D721Med (cell line): Measurements from ENCODE around the gene SHISA5.
"Not testable (repeated sequence)": the region's sequence is repeated elsewhere in the genome, so short reads cannot be mapped to it uniquely, and the experiment has no call there.

ENCODE experiments used
- DNase-seq: peaks from one replicate; pipeline ENCODE4 v3.0.0; 2011; ENCODE audit warnings: low spot score; ENCODE audit not compliant: insufficient read length
- FAIRE-seq: peaks from 2 replicates; lab custom pipeline; 2011; peaks lifted over from hg19 to GRCh38; lab: Jason Lieb, UNC
- TF ChIP-seq, protein P1 (sequence below): IDR thresholded peaks from 2 replicates; pipeline ENCODE4 v1.5.1; 2012; ENCODE audit warnings: mild to moderate bottlenecking, control low read depth; ENCODE audit not compliant: insufficient read depth; ENCODE audit errors: missing control alignments

SHISA5 gene

DNA sequence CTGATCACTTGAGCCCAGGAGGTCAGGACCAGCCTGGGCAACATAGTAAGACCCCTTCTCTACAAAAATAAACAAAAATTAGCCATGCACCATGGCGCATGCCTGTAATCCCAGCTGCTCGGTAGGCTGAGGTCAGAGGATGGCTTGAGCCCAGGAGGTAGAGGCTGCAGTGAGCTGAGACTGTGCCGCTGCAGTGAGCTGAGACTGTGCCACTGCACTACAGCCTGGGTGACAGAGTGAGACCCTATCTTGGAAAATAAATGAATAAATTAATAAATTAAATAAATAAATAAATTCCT is 10.8 kb downstream of the SHISA5 start:
- TF ChIP-seq, protein P1, sequence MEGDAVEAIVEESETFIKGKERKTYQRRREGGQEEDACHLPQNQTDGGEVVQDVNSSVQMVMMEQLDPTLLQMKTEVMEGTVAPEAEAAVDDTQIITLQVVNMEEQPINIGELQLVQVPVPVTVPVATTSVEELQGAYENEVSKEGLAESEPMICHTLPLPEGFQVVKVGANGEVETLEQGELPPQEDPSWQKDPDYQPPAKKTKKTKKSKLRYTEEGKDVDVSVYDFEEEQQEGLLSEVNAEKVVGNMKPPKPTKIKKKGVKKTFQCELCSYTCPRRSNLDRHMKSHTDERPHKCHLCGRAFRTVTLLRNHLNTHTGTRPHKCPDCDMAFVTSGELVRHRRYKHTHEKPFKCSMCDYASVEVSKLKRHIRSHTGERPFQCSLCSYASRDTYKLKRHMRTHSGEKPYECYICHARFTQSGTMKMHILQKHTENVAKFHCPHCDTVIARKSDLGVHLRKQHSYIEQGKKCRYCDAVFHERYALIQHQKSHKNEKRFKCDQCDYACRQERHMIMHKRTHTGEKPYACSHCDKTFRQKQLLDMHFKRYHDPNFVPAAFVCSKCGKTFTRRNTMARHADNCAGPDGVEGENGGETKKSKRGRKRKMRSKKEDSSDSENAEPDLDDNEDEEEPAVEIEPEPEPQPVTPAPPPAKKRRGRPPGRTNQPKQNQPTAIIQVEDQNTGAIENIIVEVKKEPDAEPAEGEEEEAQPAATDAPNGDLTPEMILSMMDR, result no peak
- FAIRE-seq, result no peak
- DNase-seq, result no peak

DNA sequence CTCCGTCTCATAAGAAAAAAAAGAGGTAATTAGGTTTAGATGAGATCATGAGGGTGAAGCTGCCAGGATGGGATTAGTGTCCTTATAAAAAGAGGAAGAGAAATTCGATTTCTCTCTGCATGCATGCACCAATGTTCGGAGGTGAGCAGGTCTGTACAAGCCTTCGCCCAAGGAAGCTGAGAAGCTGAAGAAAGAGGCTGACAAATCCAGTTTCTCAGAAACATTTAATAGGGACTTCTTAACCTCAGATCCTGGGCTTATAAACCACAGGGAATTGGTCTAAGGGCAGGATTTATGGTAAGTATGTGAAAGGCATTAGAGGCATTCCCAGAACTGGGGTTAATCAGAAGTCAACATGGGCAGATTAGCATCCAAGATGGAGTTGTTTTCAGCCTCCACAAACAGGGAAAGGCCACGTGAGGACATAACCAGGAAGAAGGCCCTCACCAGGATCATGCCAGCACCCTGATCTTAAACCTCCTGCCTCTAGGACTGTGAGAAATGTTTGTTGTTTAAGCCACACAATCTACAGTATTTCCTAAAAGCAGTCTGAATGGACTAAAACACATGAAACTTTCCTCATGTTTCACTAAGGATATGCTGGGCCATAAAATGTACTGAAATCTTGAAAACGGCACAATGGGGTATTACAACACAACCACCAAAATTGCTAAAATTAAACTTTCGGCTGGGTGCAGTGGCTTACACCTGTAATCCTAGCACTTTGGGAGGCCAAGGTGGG is 11.3 kb downstream of the SHISA5 start:
- DNase-seq (peak; percentile 44), FAIRE-seq (no peak)
- TF ChIP-seq, protein P1, result no peak

DNA sequence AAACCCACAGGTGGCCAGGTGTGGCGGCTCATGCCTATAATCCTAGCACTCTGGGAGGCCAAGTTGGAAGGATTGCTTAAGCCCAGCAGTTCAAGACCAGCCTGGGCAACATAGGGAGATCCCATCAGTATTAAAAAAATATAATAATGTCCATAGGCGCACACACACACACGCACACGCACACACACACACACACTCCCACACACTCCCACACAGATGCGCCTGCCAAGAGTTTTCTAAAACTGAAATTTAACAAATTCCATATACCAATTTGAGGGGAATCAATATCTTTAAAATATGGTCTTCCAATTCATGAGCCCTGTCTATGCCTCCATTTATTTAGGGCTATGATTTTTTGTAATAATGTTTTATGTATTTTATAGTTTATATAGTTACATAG is 17.0 kb downstream of the SHISA5 start:
- TF ChIP-seq, protein P1, result no peak
- no peak for FAIRE-seq
- DNase-seq, result no peak

DNA sequence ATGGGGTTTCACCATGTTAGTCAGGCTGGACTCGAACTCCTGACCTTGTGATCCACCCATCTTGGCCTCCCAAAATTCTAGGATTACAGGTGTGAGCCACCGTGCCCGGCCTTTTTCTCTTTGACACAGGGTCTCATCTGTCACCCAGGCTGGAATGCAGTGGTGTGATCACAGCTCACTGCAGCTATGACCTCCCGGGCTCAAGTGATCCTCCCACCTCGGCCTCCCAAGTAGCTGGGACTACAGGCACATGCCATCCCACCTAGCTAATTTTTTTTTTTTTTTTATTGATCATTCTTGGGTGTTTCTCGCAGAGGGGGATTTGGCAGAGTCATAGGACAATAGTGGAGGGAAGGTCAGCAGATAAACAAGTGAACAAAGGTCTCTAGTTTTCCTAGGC is 21.2 kb downstream of the SHISA5 start:
- FAIRE-seq, DNase-seq: not testable (repeated sequence)

DNA sequence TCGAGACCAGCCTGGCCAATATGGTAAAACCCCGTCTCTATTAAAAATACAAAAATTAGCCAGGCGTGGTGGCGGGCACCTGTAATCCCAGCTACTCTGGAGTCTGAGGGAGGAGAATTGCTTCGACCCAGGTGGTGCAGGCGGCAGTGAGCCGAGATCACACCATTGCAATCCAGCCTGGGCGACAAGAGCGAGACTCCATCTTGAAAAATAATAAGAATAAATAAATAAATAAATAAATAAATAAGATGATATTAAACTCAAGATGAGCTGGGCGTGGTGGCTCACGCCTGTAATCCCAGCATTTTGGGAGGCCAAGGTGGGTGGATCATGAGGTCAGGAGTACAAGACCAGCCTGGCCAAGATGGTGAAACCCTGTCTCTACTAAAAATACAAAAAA is 23.1 kb downstream of the SHISA5 start:
- not testable (repeated sequence) for DNase-seq, FAIRE-seq

DNA sequence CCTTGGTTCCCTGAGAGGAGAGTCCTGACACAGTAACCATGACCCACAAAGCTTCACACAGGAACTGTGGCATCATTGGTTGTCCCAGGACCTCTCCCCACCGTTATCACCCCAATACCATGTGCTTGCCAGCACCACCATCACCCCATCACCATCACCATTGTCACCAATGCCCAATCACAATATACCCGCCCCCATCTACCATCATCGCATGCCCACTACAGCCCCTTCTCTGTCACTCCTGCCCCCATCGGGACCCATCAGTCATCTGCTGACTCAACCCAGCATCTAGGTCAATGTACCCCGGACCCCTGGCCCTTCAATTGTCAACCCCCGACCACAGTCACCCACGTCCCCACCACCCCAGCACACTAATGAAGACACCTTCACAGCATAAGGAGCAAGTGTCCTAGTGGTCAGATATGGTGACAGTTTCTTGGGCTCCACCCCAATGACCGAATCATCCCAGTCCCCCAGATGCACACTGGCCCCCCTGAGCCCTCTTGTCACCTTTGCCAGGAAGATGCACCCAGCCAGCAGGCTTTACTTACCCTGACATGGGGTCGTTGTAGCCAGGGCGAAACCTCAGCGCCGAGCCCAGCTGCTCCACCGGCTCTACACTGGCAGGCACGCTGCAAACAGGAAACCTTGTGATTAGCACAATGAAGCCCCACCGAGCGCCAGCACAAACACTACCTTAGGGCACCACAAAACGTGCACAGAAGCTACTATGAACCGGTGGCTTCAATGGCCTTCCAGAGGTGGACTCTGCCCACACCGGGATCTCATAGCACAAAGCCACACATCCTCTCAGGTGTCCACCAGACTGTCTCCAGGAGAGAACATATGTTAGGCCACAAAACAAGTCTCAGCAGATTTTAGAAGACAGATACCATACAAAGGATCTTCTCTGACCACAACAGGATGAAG is 25.1 kb downstream of the SHISA5 start:
- DNase-seq, result no peak

DNA sequence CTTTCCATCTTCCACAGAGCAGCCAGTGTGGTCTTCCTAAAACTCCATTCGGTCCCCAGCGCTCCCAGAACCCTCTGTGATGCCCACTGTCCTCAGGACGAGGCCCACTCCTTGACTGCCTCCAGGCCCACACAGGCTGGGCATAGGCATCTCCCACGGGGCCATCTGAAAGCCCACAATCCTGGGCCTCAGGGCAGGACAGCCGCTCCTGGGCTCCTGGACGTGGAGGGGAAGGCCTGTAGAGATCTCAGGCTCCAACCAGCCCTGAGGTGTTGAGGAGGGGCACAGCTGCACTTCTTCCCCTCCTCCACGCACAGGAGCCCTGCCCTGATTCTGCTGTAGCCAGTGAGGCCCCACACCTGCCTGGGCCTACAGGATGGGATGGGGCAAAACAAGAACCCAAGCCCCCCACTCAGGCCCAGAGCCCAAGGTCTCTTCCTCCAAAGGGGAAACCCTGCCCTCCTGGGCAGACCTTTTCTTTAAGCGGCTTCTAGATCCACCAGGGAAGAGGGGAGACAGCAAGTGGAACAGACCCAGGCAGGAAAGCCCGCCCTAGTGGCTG is 25.9 kb downstream of the SHISA5 start:
- TF ChIP-seq, protein P1, result no peak
- FAIRE-seq, result no peak
- DNase-seq, result no peak

More for the DNA sequence above, 25.1 kb downstream of the SHISA5 start:
- no peak for FAIRE-seq
- TF ChIP-seq, protein P1, result no peak
